Erythroblast (primary cell): ENCODE results near the gene TRIM49D2.
"Not testable (repeated sequence)": the region's sequence is repeated elsewhere in the genome, so short reads cannot be mapped to it uniquely, and the experiment has no call there.

Experiments
- GATA1 ChIP-seq: IDR thresholded peaks from 2 replicates; pipeline ENCODE4 v1.6.1; 2011; ENCODE audit warnings: low read depth, mild to moderate bottlenecking, control low read depth, low read length, moderate library complexity
- POLR2A ChIP-seq: IDR thresholded peaks from 2 replicates; pipeline ENCODE4 v1.6.1; 2011; ENCODE audit warnings: mild to moderate bottlenecking, low read length

GRCh38 chr11:89900809-89901208 is 23.1 kb upstream of the TRIM49D2 start:
- TF ChIP-seq POLR2A, GATA1: not testable (repeated sequence)
